Nephron (organoid): ENCODE data around the gene BNIP1.
A peak's percentile ranks its signal among the peaks of the same experiment; 100 is the strongest.
"Not testable (repeated sequence)": the region's sequence is repeated elsewhere in the genome, so short reads cannot be mapped to it uniquely, and the experiment has no call there.

Experiments
- H3K27ac Mint-ChIP-seq, 3 experiments: 2 replicates each; pipeline ENCODE4 v1.8.0; 2020; ENCODE audit warnings: mixed read lengths in 3 of 3, mild to moderate bottlenecking in 2 of 3, moderate library complexity in 1 of 3
- H3K27me3 Mint-ChIP-seq: 2 replicates; pipeline ENCODE4 v1.8.0; 2021; ENCODE audit warnings: low read depth, mild to moderate bottlenecking, moderate library complexity, mixed read lengths
- H3K36me3 Mint-ChIP-seq: 2 replicates; pipeline ENCODE4 v1.8.0; 2020; ENCODE audit warnings: low read depth, mixed read lengths
- H3K4me1 Mint-ChIP-seq: 2 replicates; pipeline ENCODE4 v1.8.0; 2020; ENCODE audit warnings: mixed read lengths
- H3K4me3 Mint-ChIP-seq, 3 experiments: 2 replicates each; pipeline ENCODE4 v1.8.0; 2020; ENCODE audit warnings: mild to moderate bottlenecking in 3 of 3, mixed read lengths in 3 of 3, moderate library complexity in 2 of 3
- H3K9me3 Mint-ChIP-seq: 2 replicates; pipeline ENCODE4 v1.8.0; 2020; ENCODE audit warnings: mixed read lengths
- CTCF ChIP-seq, 3 experiments: fragments of 200-600 bp; sonication (generic); IDR thresholded peaks; one replicate each; pipeline ENCODE4 v1.5.0; 2021; ENCODE audit warnings: antibody characterized with exemption in 3 of 3; ENCODE audit not compliant: unreplicated experiment in 3 of 3

Gene BNIP1

GRCh38 chr5:173108914-173109313 lies 35.4 kb upstream of the BNIP1 start:
- no peak overlapping the region for H3K4me3 Mint-ChIP-seq
- H3K9me3 Mint-ChIP-seq: no peaks in the 10 kb centered on the region
- TF ChIP-seq CTCF (IDR thresholded peaks at IDR 0.05; ENCODE audit: unreplicated experiment in 3 of 3): no peak
- no peaks in the 10 kb centered on the region for H3K4me1 Mint-ChIP-seq
- H3K36me3 Mint-ChIP-seq: peaks cover 30% of the 10 kb centered on the region
- H3K27me3 Mint-ChIP-seq: no peaks in the 10 kb centered on the region
- peak overlapping the region in 1 of 3 experiments; percentile 59 for H3K27ac Mint-ChIP-seq

GRCh38 chr5:173114536-173114935 lies 29.8 kb upstream of the BNIP1 start:
- no peak for TF ChIP-seq CTCF (IDR thresholded peaks at IDR 0.05; ENCODE audit: unreplicated experiment in 3 of 3)
- H3K36me3 Mint-ChIP-seq: peaks cover 56% of the 10 kb centered on the region
- no peaks in the 10 kb centered on the region for H3K4me1 Mint-ChIP-seq
- H3K9me3 Mint-ChIP-seq: no peaks in the 10 kb centered on the region
- peaks cover 4% of the 10 kb centered on the region for H3K27me3 Mint-ChIP-seq
- H3K4me3 Mint-ChIP-seq: no peak overlapping the region
- no peak overlapping the region for H3K27ac Mint-ChIP-seq

GRCh38 chr5:173119719-173120118 lies 24.6 kb upstream of the BNIP1 start:
- Mint-ChIP-seq H3K4me1 (no peaks in the 10 kb centered on the region), H3K36me3 (peaks cover 57% of the 10 kb centered on the region), H3K27ac (no peak overlapping the region), H3K9me3 (peaks cover 5% of the 10 kb centered on the region), H3K27me3 (peaks cover 4% of the 10 kb centered on the region), H3K4me3 (no peak overlapping the region)
- no peak for TF ChIP-seq CTCF (IDR thresholded peaks at IDR 0.05; ENCODE audit: unreplicated experiment in 3 of 3)

- Mint-ChIP-seq H3K9me3 (peaks cover 5% of the 10 kb centered on the region), H3K4me3 (no peak overlapping the region), H3K36me3 (peaks cover 65% of the 10 kb centered on the region), H3K4me1 (no peaks in the 10 kb centered on the region), H3K27me3 (no peaks in the 10 kb centered on the region), H3K27ac (no peak overlapping the region)
- no peak for TF ChIP-seq CTCF (IDR thresholded peaks at IDR 0.05; ENCODE audit: unreplicated experiment in 3 of 3)
Observed at GRCh38 chr5:173123416-173123815, 20.9 kb upstream of the BNIP1 start.

GRCh38 chr5:173132166-173132565 lies 12.2 kb upstream of the BNIP1 start:
- H3K36me3 Mint-ChIP-seq: peaks cover 21% of the 10 kb centered on the region
- H3K4me1 Mint-ChIP-seq, H3K27me3 Mint-ChIP-seq, H3K27ac Mint-ChIP-seq, H3K9me3 Mint-ChIP-seq, H3K4me3 Mint-ChIP-seq: not testable (repeated sequence)

- no peaks in the 10 kb centered on the region for H3K27me3 Mint-ChIP-seq
- no peaks in the 10 kb centered on the region for H3K9me3 Mint-ChIP-seq
- no peak overlapping the region for H3K27ac Mint-ChIP-seq
- no peak overlapping the region for H3K4me3 Mint-ChIP-seq
- TF ChIP-seq CTCF (IDR thresholded peaks at IDR 0.05; ENCODE audit: unreplicated experiment in 3 of 3): no peak
- no peaks in the 10 kb centered on the region for H3K36me3 Mint-ChIP-seq
- no peaks in the 10 kb centered on the region for H3K4me1 Mint-ChIP-seq
Observed at GRCh38 chr5:173138707-173139106, 5.6 kb upstream of the BNIP1 start.
